Keratinocyte (primary cell): Measurements from ENCODE around the gene TSHZ2. TPM values are rescaled to one million over a fixed set of nuclear protein-coding genes. Genes with fewer than 3 reads are reported as not detected.

ENCODE experiments used
- DNase-seq: peaks from one replicate; pipeline ENCODE4 v3.0.0-alpha.2; 2011; ENCODE audit warnings: low read depth, missing footprints, low spot score
- FAIRE-seq: peaks from 2 replicates; lab custom pipeline; 2011; peaks lifted over from hg19 to GRCh38; lab: Jason Lieb, UNC
- H2AFZ ChIP-seq: 2 replicates; pipeline ENCODE4 v1.6.0; 2012; ENCODE audit warnings: low read length, control low read depth, inconsistent platforms; ENCODE audit not compliant: control insufficient read depth
- H3K27ac ChIP-seq: 2 replicates; pipeline ENCODE4 v1.5.1; 2011; ENCODE audit warnings: low read length; ENCODE audit not compliant: control insufficient read depth, insufficient read depth
- H3K27me3 ChIP-seq: 3 replicates; pipeline ENCODE4 v1.6.0; 2011; ENCODE audit warnings: low read length; ENCODE audit not compliant: control insufficient read depth, insufficient read depth; ENCODE audit errors: extremely low read depth
- H3K36me3 ChIP-seq, 2 experiments: 2 replicates in 1 of 2; 3 replicates in 1 of 2; pipeline ENCODE4 v1.5.1; 2011; ENCODE audit warnings: low read length in 2 of 2, mild to moderate bottlenecking in 1 of 2; ENCODE audit not compliant: control insufficient read depth in 2 of 2, insufficient read depth in 2 of 2; ENCODE audit errors: extremely low read depth in 1 of 2
- H3K4me1 ChIP-seq: 3 replicates; pipeline ENCODE4 v1.5.1; 2011; ENCODE audit warnings: low read length; ENCODE audit not compliant: control insufficient read depth, insufficient read depth; ENCODE audit errors: extremely low read depth
- H3K4me2 ChIP-seq: 3 replicates; pipeline ENCODE4 v1.6.0; 2011; ENCODE audit warnings: low read depth, low read length; ENCODE audit not compliant: control insufficient read depth, insufficient read depth; ENCODE audit errors: extremely low read depth
- H3K4me3 ChIP-seq, 3 experiments: fragments of 200-600 bp in 1 of 3; sonication (generic) in 1 of 3; 2 replicates in 2 of 3; 3 replicates in 1 of 3; pipeline ENCODE4 v1.5.1; 2011 to 2016; ENCODE audit warnings: low read length in 3 of 3, mild to moderate bottlenecking in 3 of 3, control low read depth in 2 of 3, inconsistent platforms in 1 of 3, low read depth in 1 of 3, mixed read lengths in 1 of 3, mixed run types in 1 of 3, moderate library complexity in 1 of 3; ENCODE audit not compliant: control insufficient read depth in 2 of 3, insufficient read depth in 2 of 3; ENCODE audit errors: extremely low read depth in 1 of 3
- H3K79me2 ChIP-seq: 2 replicates; pipeline ENCODE4 v1.6.0; 2012; ENCODE audit warnings: low read length; ENCODE audit not compliant: control insufficient read depth, insufficient read depth
- H3K9ac ChIP-seq: 3 replicates; pipeline ENCODE4 v1.6.0; 2011; ENCODE audit warnings: low read length; ENCODE audit not compliant: control insufficient read depth, insufficient read depth; ENCODE audit errors: extremely low read depth
- H3K9me1 ChIP-seq: 3 replicates; pipeline ENCODE4 v1.6.0; 2011; ENCODE audit warnings: low read length; ENCODE audit not compliant: control insufficient read depth, insufficient read depth; ENCODE audit errors: extremely low read depth
- H3K9me3 ChIP-seq: 2 replicates; pipeline ENCODE4 v1.5.1; 2012; ENCODE audit warnings: low read depth, low read length; ENCODE audit not compliant: control insufficient read depth
- H4K20me1 ChIP-seq: 3 replicates; pipeline ENCODE4 v1.6.0; 2011; ENCODE audit warnings: low read length; ENCODE audit not compliant: control insufficient read depth, insufficient read depth; ENCODE audit errors: extremely low read depth
- EZH2 ChIP-seq: IDR thresholded peaks from one replicate; pipeline ENCODE4 v1.6.1; 2012; ENCODE audit warnings: inconsistent platforms, mild to moderate bottlenecking, low read length, moderate library complexity
- dilution Hi-C: fragments of 300-500 bp; cut with MboI; formaldehyde crosslinking; loops from one replicate; pipeline ENCODE4 v1.7.0; 2020; ENCODE audit warnings: low sequenced_read_pairs; ENCODE audit not compliant: extremely low pct_ligation_motif_present
- polyA plus RNA-seq, 5 experiments: library from polyadenylated mRNA; depleted of rRNA in 3 of 5; stranded (reverse) in 3 of 5; stranded (forward) in 1 of 5; unstranded in 1 of 5; fragments of >200 nt; gene quantifications; 1 replicate in 1 of 5; 2 replicates in 3 of 5; 3 replicates in 1 of 5; pipeline versions ENCODE4 v1.2.1 to v1.2.3, GENCODE V29; 2011 to 2012; ENCODE audit warnings: missing spikeins in 2 of 5, low read depth in 1 of 5, low replicate concordance in 1 of 5
- TF ChIP-seq, protein P1 (sequence below), 3 experiments: IDR thresholded peaks in 1 of 3; conservative IDR thresholded peaks in 1 of 3; optimal IDR thresholded peaks in 1 of 3; 2 replicates in 2 of 3; 3 replicates in 1 of 3; pipeline versions ENCODE3 to v1.5.1; 2011; ENCODE audit warnings: low read length in 3 of 3, mild to moderate bottlenecking in 3 of 3, moderate library complexity in 2 of 3, control low read depth in 1 of 3, inconsistent platforms in 1 of 3; ENCODE audit not compliant: insufficient read depth in 2 of 3; ENCODE audit errors: extremely low read depth in 1 of 3

The TSHZ2 gene
- polyA plus RNA-seq, 1 donor (not counting 4 experiments of a cell fraction or from before 2014, with no cell fraction given): 1.1 TPM

- no peak overlapping the region for H3K27ac ChIP-seq
- no peak for TF ChIP-seq EZH2
- dilution Hi-C loops: no loop called here
- no peaks in the 10 kb centered on the region for H3K27me3 ChIP-seq
- FAIRE-seq: no peak
- DNase-seq: no peak
- H3K9me3 ChIP-seq: no peaks in the 10 kb centered on the region
- no peak overlapping the region for H3K4me3 ChIP-seq
- no peaks in the 10 kb centered on the region for H3K79me2 ChIP-seq
- H3K9ac ChIP-seq: no peak overlapping the region
- H3K4me1 ChIP-seq: no peaks in the 10 kb centered on the region
- no peak overlapping the region for H2AFZ ChIP-seq
- no peaks in the 10 kb centered on the region for H3K9me1 ChIP-seq
- no peaks in the 10 kb centered on the region for H3K36me3 ChIP-seq
- H4K20me1 ChIP-seq: no peaks in the 10 kb centered on the region
- no peak overlapping the region for H3K4me2 ChIP-seq
Observed at GRCh38 chr20:53419693-53420460, 447.7 kb downstream of the TSHZ2 start.

DNA sequence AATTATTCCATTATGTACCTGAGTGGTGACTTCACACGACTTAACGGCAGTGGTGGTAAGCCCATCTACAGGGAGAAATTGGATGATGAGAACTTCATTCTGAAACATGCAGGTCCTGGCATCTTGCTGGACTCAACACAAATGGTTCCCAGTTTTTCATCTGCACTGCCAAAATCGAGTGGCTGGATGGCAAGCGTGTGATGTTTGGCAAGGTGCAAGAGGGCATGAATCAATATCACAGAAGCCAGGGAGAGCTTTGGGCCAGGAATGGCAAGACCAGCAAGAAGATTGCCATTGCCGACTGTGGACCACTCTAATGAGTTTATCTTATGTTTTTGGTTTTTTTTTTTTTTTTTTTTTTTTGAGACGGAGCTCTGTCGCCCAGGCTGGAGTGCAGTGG is 449.2 kb downstream of the TSHZ2 start:
- no peaks in the 10 kb centered on the region for H3K36me3 ChIP-seq
- no peak overlapping the region for H3K27ac ChIP-seq
- no peak overlapping the region for H3K9ac ChIP-seq
- no peaks in the 10 kb centered on the region for H3K4me1 ChIP-seq
- no peak overlapping the region for H3K4me3 ChIP-seq
- H3K27me3 ChIP-seq: no peaks in the 10 kb centered on the region
- H3K79me2 ChIP-seq: no peaks in the 10 kb centered on the region
- FAIRE-seq: no peak
- no peaks in the 10 kb centered on the region for H4K20me1 ChIP-seq
- H3K4me2 ChIP-seq: no peak overlapping the region
- TF ChIP-seq, protein P1, sequence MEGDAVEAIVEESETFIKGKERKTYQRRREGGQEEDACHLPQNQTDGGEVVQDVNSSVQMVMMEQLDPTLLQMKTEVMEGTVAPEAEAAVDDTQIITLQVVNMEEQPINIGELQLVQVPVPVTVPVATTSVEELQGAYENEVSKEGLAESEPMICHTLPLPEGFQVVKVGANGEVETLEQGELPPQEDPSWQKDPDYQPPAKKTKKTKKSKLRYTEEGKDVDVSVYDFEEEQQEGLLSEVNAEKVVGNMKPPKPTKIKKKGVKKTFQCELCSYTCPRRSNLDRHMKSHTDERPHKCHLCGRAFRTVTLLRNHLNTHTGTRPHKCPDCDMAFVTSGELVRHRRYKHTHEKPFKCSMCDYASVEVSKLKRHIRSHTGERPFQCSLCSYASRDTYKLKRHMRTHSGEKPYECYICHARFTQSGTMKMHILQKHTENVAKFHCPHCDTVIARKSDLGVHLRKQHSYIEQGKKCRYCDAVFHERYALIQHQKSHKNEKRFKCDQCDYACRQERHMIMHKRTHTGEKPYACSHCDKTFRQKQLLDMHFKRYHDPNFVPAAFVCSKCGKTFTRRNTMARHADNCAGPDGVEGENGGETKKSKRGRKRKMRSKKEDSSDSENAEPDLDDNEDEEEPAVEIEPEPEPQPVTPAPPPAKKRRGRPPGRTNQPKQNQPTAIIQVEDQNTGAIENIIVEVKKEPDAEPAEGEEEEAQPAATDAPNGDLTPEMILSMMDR (optimal IDR thresholded peaks at IDR 0.05 in 1 of 3, IDR thresholded peaks at IDR 0.05 in 1 of 3, conservative IDR thresholded peaks at IDR 0.05 in 1 of 3; ENCODE audit: extremely low read depth in 1 of 3, insufficient read depth in 2 of 3, low read length in 3 of 3): no peak
- no peak for TF ChIP-seq EZH2
- no peaks in the 10 kb centered on the region for H3K9me3 ChIP-seq
- dilution Hi-C loops: no loop called here
- DNase-seq: no peak
- H3K9me1 ChIP-seq: no peaks in the 10 kb centered on the region
- no peak overlapping the region for H2AFZ ChIP-seq

GRCh38 chr20:53422039-53422438 is 449.9 kb downstream of the TSHZ2 start:
- DNase-seq (no peak), FAIRE-seq (no peak)
- no peak overlapping the region for H2AFZ ChIP-seq
- no peaks in the 10 kb centered on the region for H3K27me3 ChIP-seq
- H3K36me3 ChIP-seq: no peaks in the 10 kb centered on the region
- H3K4me3 ChIP-seq: no peak overlapping the region
- no peak overlapping the region for H3K4me2 ChIP-seq
- no peaks in the 10 kb centered on the region for H4K20me1 ChIP-seq
- TF ChIP-seq, protein P1 (optimal IDR thresholded peaks at IDR 0.05 in 1 of 3, IDR thresholded peaks at IDR 0.05 in 1 of 3, conservative IDR thresholded peaks at IDR 0.05 in 1 of 3; ENCODE audit: extremely low read depth in 1 of 3, insufficient read depth in 2 of 3, low read length in 3 of 3): no peak
- no peak for TF ChIP-seq EZH2
- no peaks in the 10 kb centered on the region for H3K4me1 ChIP-seq
- no peaks in the 10 kb centered on the region for H3K9me1 ChIP-seq
- no peak overlapping the region for H3K9ac ChIP-seq
- H3K9me3 ChIP-seq: no peaks in the 10 kb centered on the region
- no peak overlapping the region for H3K27ac ChIP-seq
- H3K79me2 ChIP-seq: no peaks in the 10 kb centered on the region
- dilution Hi-C loops: no loop called here
